ENCODE measurements around the gene RUNX2. TPM values are rescaled to one million over a fixed set of nuclear protein-coding genes. Genes with fewer than 3 reads are reported as not detected.

RUNX2 gene
- polyA plus RNA-seq, 1 donor from 2014 or later = not detected

- TF ChIP-seq CTCF (IDR thresholded peaks at IDR 0.05; ENCODE audit: poor library complexity, severe bottlenecking) = no peak
- TF ChIP-seq EP300 (conservative IDR thresholded peaks at IDR 0.05; ENCODE audit: poor library complexity, severe bottlenecking) = no peak
- no peak for TF ChIP-seq POLR2AphosphoS5 (IDR thresholded peaks at IDR 0.05)
- TF ChIP-seq RAD21 (conservative IDR thresholded peaks at IDR 0.05) = no peak
- no peak for TF ChIP-seq SMC3 (conservative IDR thresholded peaks at IDR 0.05; ENCODE audit: poor library complexity)
- no peak for TF ChIP-seq MXI1 (conservative IDR thresholded peaks at IDR 0.05; ENCODE audit: poor library complexity, severe bottlenecking)
- TF ChIP-seq EZH2 (IDR thresholded peaks at IDR 0.05; ENCODE audit: borderline replicate concordance, insufficient read depth, low read length, poor library complexity, severe bottlenecking) = no peak
- TF ChIP-seq, protein P1, sequence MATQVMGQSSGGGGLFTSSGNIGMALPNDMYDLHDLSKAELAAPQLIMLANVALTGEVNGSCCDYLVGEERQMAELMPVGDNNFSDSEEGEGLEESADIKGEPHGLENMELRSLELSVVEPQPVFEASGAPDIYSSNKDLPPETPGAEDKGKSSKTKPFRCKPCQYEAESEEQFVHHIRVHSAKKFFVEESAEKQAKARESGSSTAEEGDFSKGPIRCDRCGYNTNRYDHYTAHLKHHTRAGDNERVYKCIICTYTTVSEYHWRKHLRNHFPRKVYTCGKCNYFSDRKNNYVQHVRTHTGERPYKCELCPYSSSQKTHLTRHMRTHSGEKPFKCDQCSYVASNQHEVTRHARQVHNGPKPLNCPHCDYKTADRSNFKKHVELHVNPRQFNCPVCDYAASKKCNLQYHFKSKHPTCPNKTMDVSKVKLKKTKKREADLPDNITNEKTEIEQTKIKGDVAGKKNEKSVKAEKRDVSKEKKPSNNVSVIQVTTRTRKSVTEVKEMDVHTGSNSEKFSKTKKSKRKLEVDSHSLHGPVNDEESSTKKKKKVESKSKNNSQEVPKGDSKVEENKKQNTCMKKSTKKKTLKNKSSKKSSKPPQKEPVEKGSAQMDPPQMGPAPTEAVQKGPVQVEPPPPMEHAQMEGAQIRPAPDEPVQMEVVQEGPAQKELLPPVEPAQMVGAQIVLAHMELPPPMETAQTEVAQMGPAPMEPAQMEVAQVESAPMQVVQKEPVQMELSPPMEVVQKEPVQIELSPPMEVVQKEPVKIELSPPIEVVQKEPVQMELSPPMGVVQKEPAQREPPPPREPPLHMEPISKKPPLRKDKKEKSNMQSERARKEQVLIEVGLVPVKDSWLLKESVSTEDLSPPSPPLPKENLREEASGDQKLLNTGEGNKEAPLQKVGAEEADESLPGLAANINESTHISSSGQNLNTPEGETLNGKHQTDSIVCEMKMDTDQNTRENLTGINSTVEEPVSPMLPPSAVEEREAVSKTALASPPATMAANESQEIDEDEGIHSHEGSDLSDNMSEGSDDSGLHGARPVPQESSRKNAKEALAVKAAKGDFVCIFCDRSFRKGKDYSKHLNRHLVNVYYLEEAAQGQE (IDR thresholded peaks at IDR 0.05; ENCODE audit: borderline replicate concordance) = no peak
- no peak for TF ChIP-seq TAF1 (IDR thresholded peaks at IDR 0.05; ENCODE audit: low read depth)
- H2AFZ ChIP-seq (ENCODE audit: low read depth, low read length) = no peak overlapping the region
- H3K9me2 ChIP-seq (ENCODE audit: insufficient read depth, low read length) = no peaks in the 10 kb centered on the region
- H4K20me1 ChIP-seq (ENCODE audit: insufficient read depth) = no peaks in the 10 kb centered on the region
- H3K9ac ChIP-seq (ENCODE audit: low read length) = no peak overlapping the region
- no peak overlapping the region for H3K27ac ChIP-seq (ENCODE audit: low read length)
- H3K9me3 ChIP-seq (ENCODE audit: low read length) = no peaks in the 10 kb centered on the region
- no peaks in the 10 kb centered on the region for H3K36me3 ChIP-seq (ENCODE audit: insufficient read depth, low read length)
- no peaks in the 10 kb centered on the region for H3K79me2 ChIP-seq (replicated peaks; ENCODE audit: insufficient read depth, low read length)
- H3K4me2 ChIP-seq (ENCODE audit: low read length) = no peak overlapping the region
- H3K27me3 ChIP-seq (ENCODE audit: insufficient read depth, low read depth, low read length) = no peaks in the 10 kb centered on the region
- H3K4me3 ChIP-seq (ENCODE audit: low read length) = no peak overlapping the region
- H3F3A ChIP-seq (ENCODE audit: insufficient read depth, low read length, poor library complexity, severe bottlenecking) = no peaks in the 10 kb centered on the region
Observed at GRCh38 chr6:45514454-45515230, 186.5 kb downstream of the RUNX2 start.

DNA sequence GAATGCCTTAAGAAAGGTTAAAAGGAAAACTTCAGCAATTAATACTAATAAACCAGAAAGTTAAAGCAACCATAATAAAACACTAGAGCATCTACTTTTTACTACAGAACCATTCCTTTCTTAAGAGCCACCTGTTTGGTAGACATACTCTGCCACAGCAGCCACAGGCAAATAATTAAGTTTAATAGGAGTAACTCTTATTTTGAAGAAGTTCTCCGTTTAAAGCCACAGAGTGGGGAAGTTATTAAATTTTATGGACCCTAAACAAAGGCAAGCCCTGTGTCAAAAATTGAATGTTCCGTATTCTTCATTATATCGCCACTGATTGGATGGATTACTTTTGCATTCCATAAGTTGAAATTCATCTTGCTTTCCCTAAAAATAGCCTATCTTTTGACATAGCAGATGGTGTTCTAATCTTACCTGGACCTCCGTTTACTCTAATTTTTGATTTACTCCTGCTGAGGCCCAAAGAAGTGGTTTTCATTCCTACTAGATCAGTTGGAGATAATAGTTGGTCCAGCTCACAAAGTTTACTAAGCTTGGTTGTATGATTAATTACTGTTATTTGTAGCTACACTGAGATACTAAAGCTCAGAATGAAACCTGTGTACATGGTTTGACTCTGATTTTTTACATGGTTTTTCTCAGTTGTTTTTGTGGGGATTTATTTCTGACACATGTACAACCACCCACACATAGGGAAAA lies 190.0 kb downstream of the RUNX2 start:
- H4K20me1 ChIP-seq (ENCODE audit: insufficient read depth) = no peaks in the 10 kb centered on the region
- H3K9me3 ChIP-seq (ENCODE audit: low read length) = no peaks in the 10 kb centered on the region
- no peaks in the 10 kb centered on the region for H3K9me2 ChIP-seq (ENCODE audit: insufficient read depth, low read length)
- H2AFZ ChIP-seq (ENCODE audit: low read depth, low read length) = no peak overlapping the region
- no peaks in the 10 kb centered on the region for H3K27me3 ChIP-seq (ENCODE audit: insufficient read depth, low read depth, low read length)
- no peaks in the 10 kb centered on the region for H3K36me3 ChIP-seq (ENCODE audit: insufficient read depth, low read length)
- no peak overlapping the region for H3K9ac ChIP-seq (ENCODE audit: low read length)
- no peak overlapping the region for H3K27ac ChIP-seq (ENCODE audit: low read length)
- no peaks in the 10 kb centered on the region for H3K79me2 ChIP-seq (replicated peaks; ENCODE audit: insufficient read depth, low read length)
- H3K4me2 ChIP-seq (ENCODE audit: low read length) = no peak overlapping the region
- H3F3A ChIP-seq (ENCODE audit: insufficient read depth, low read length, poor library complexity, severe bottlenecking) = no peaks in the 10 kb centered on the region
- H3K4me3 ChIP-seq (ENCODE audit: low read length) = no peak overlapping the region
- no peak for TF ChIP-seq MXI1 (conservative IDR thresholded peaks at IDR 0.05; ENCODE audit: poor library complexity, severe bottlenecking)
- TF ChIP-seq TAF1 (IDR thresholded peaks at IDR 0.05; ENCODE audit: low read depth) = no peak
- TF ChIP-seq, protein P1 (IDR thresholded peaks at IDR 0.05; ENCODE audit: borderline replicate concordance) = no peak
- TF ChIP-seq EZH2 (IDR thresholded peaks at IDR 0.05; ENCODE audit: borderline replicate concordance, insufficient read depth, low read length, poor library complexity, severe bottlenecking) = no peak
- no peak for TF ChIP-seq RAD21 (conservative IDR thresholded peaks at IDR 0.05)
- no peak for TF ChIP-seq EP300 (conservative IDR thresholded peaks at IDR 0.05; ENCODE audit: poor library complexity, severe bottlenecking)
- TF ChIP-seq POLR2AphosphoS5 (IDR thresholded peaks at IDR 0.05) = no peak
- TF ChIP-seq SMC3 (conservative IDR thresholded peaks at IDR 0.05; ENCODE audit: poor library complexity) = no peak
- TF ChIP-seq CTCF (IDR thresholded peaks at IDR 0.05; ENCODE audit: poor library complexity, severe bottlenecking) = no peak
